IMR-90 (cell line): ENCODE data around the gene PTPN11. TPM values are rescaled to one million over a fixed set of nuclear protein-coding genes. Genes with fewer than 3 reads are reported as not detected.

Experiments used
- ATAC-seq: fragments of 200-7000 bp; cut with Tn5 transposase; 2 replicates; pipeline ENCODE4 v1.9.1; 2020; ENCODE audit warnings: low read depth, mild to moderate bottlenecking, moderate library complexity
- BruUV-seq: library from RNA; stranded (reverse); fragments of 400-500 nt; replicated peaks from 2 replicates; lab custom pipeline; 2021; lab: Mats Ljungman, UMichigan
- CTCF ChIA-PET: fragments of 300-600 bp; formaldehyde crosslinking; extraction: SDS; loops from one replicate; lab custom pipeline; 2021; ENCODE audit warnings: antibody characterized with exemption; lab: Yijun Ruan, JAX
- POLR2A ChIA-PET: fragments of 300-600 bp; sonication (Branson Sonifier 250); formaldehyde crosslinking; loops from one replicate; lab custom pipeline; 2022; ENCODE audit warnings: antibody characterized with exemption; ENCODE audit not compliant: unreplicated experiment; lab: Charles Lee
- DNase-seq: peaks from one replicate; pipeline ENCODE4 v3.0.0; 2013
- H2AFZ ChIP-seq: replicated peaks from 2 replicates; pipeline ENCODE3; 2013; ENCODE audit warnings: low read length, mild to moderate bottlenecking; ENCODE audit not compliant: poor library complexity
- H2AK5ac ChIP-seq: 2 replicates; pipeline ENCODE4 v1.6.1; 2013; ENCODE audit warnings: low read depth, low read length, inconsistent platforms
- H2AK9ac ChIP-seq: replicated peaks from 2 replicates; pipeline ENCODE3; 2013; ENCODE audit warnings: mild to moderate bottlenecking, low read depth, low read length, moderate library complexity; ENCODE audit not compliant: poor library complexity
- H2BK120ac ChIP-seq: 2 replicates; pipeline ENCODE4 v1.6.1; 2013; ENCODE audit warnings: low read depth, low read length, inconsistent platforms
- H2BK15ac ChIP-seq: 3 replicates; pipeline ENCODE4 v1.6.1; 2013; ENCODE audit warnings: low read depth, low read length, inconsistent platforms
- H2BK20ac ChIP-seq: 2 replicates; pipeline ENCODE4 v1.6.1; 2013; ENCODE audit warnings: low read depth, mild to moderate bottlenecking, inconsistent platforms, low read length, moderate library complexity
- H2BK5ac ChIP-seq: 2 replicates; pipeline ENCODE4 v1.6.1; 2013; ENCODE audit warnings: mild to moderate bottlenecking, low read depth, low read length, inconsistent platforms; ENCODE audit not compliant: poor library complexity, severe bottlenecking
- H3K14ac ChIP-seq: replicated peaks from 2 replicates; pipeline ENCODE4 v1.6.1; 2013; ENCODE audit warnings: low read depth, low read length, inconsistent platforms
- H3K18ac ChIP-seq: 2 replicates; pipeline ENCODE4 v1.6.1; 2013; ENCODE audit warnings: low read depth, low read length, control low read depth
- H3K23ac ChIP-seq: 2 replicates; pipeline ENCODE4 v1.6.1; 2013; ENCODE audit warnings: low read depth, low read length, inconsistent platforms
- H3K27ac ChIP-seq: 2 replicates; pipeline ENCODE4 v1.5.1; 2013; ENCODE audit warnings: mild to moderate bottlenecking, control low read depth, low read length; ENCODE audit not compliant: insufficient read depth
- H3K27me3 ChIP-seq: 2 replicates; pipeline ENCODE4 v1.6.1; 2013; ENCODE audit warnings: low read length; ENCODE audit not compliant: control insufficient read depth, insufficient read depth
- H3K36me3 ChIP-seq: 2 replicates; pipeline ENCODE4 v1.6.1; 2013; ENCODE audit warnings: low read length, mixed read lengths; ENCODE audit not compliant: control insufficient read depth, insufficient read depth
- H3K4ac ChIP-seq: 2 replicates; pipeline ENCODE4 v1.6.1; 2013; ENCODE audit warnings: low read depth, low read length, inconsistent platforms
- H3K4me1 ChIP-seq: 2 replicates; pipeline ENCODE4 v1.6.1; 2013; ENCODE audit warnings: low read length, mixed read lengths; ENCODE audit not compliant: control insufficient read depth, insufficient read depth
- H3K4me2 ChIP-seq: 2 replicates; pipeline ENCODE4 v1.6.1; 2013; ENCODE audit warnings: low read depth, mild to moderate bottlenecking, control low read depth, low read length, moderate library complexity
- H3K4me3 ChIP-seq: 2 replicates; pipeline ENCODE4 v1.5.1; 2013; ENCODE audit warnings: low read depth, mild to moderate bottlenecking, control low read depth, low read length, moderate library complexity; ENCODE audit not compliant: insufficient read depth
- H3K56ac ChIP-seq: 2 replicates; pipeline ENCODE4 v1.6.1; 2013; ENCODE audit warnings: low read length, inconsistent platforms; ENCODE audit not compliant: insufficient read depth; ENCODE audit errors: extremely low read depth
- H3K79me1 ChIP-seq, 2 experiments: 2 replicates each; pipeline ENCODE4 v1.6.1; 2013; ENCODE audit warnings: low read length in 2 of 2, inconsistent platforms in 1 of 2, low read depth in 1 of 2
- H3K9ac ChIP-seq: 2 replicates; pipeline ENCODE4 v1.6.1; 2013; ENCODE audit warnings: low read depth, low read length, control low read depth
- H3K9me1 ChIP-seq: 2 replicates; pipeline ENCODE4 v1.6.1; 2013; ENCODE audit warnings: low read length, inconsistent platforms; ENCODE audit not compliant: insufficient read depth
- H3K9me3 ChIP-seq: 2 replicates; pipeline ENCODE4 v1.6.1; 2013; ENCODE audit warnings: low read length; ENCODE audit not compliant: control insufficient read depth, insufficient read depth
- H4K20me1 ChIP-seq: 2 replicates; pipeline ENCODE4 v1.6.1; 2013; ENCODE audit warnings: low read length, inconsistent platforms; ENCODE audit not compliant: insufficient read depth
- H4K5ac ChIP-seq: 2 replicates; pipeline ENCODE4 v1.6.1; 2013; ENCODE audit warnings: mild to moderate bottlenecking, low read depth, low read length, control low read depth
- H4K8ac ChIP-seq, 2 experiments: 2 replicates each; pipeline ENCODE4 v1.6.1; 2013; ENCODE audit warnings: low read depth in 2 of 2, low read length in 2 of 2, control low read depth in 1 of 2, inconsistent platforms in 1 of 2
- H4K91ac ChIP-seq: 2 replicates; pipeline ENCODE4 v1.6.1; 2013; ENCODE audit warnings: low read depth, low read length, inconsistent platforms; ENCODE audit not compliant: insufficient read depth
- BHLHE40 ChIP-seq: fragments of 150-350 bp; IDR thresholded peaks from 2 replicates; pipeline ENCODE4 v1.6.1; 2016; ENCODE audit warnings: mild to moderate bottlenecking, low read depth, low read length
- CEBPB ChIP-seq: IDR thresholded peaks from 2 replicates; pipeline ENCODE4 v1.6.1; 2012; ENCODE audit warnings: low read depth, low read length, improper control_type of control experiment
- CHD1 ChIP-seq: IDR thresholded peaks from 2 replicates; pipeline ENCODE4 v1.6.1; 2012; ENCODE audit warnings: low read depth, low read length, improper control_type of control experiment
- CTCF ChIP-seq: conservative IDR thresholded peaks from 2 replicates; pipeline ENCODE4 v1.5.1; 2012; ENCODE audit warnings: mild to moderate bottlenecking, low read depth, low read length, improper control_type of control experiment
- FOS ChIP-seq: fragments of 150-350 bp; IDR thresholded peaks from 2 replicates; pipeline ENCODE4 v1.6.1; 2016; ENCODE audit warnings: low read depth, low read length
- MAFK ChIP-seq: IDR thresholded peaks from 2 replicates; pipeline ENCODE4 v1.6.1; 2012; ENCODE audit warnings: low read depth, low read length, improper control_type of control experiment
- MAZ ChIP-seq: IDR thresholded peaks from 2 replicates; pipeline ENCODE4 v1.6.1; 2012; ENCODE audit warnings: low read depth, mild to moderate bottlenecking, low read length, improper control_type of control experiment, moderate library complexity, borderline replicate concordance
- MXI1 ChIP-seq: IDR thresholded peaks from 2 replicates; pipeline ENCODE4 v1.6.1; 2012; ENCODE audit warnings: low read depth, mild to moderate bottlenecking, low read length, moderate library complexity, borderline replicate concordance
- NFE2L2 ChIP-seq: fragments of 150-350 bp; IDR thresholded peaks from 2 replicates; pipeline ENCODE4 v1.6.1; 2016; ENCODE audit warnings: low read depth, mild to moderate bottlenecking, low read length
- POLR2A ChIP-seq: IDR thresholded peaks from 2 replicates; pipeline ENCODE4 v1.6.1; 2012; ENCODE audit warnings: mild to moderate bottlenecking, low read depth, low read length
- RAD21 ChIP-seq: IDR thresholded peaks from 2 replicates; pipeline ENCODE4 v1.6.1; 2012; ENCODE audit warnings: low read length, improper control_type of control experiment
- RCOR1 ChIP-seq: IDR thresholded peaks from 2 replicates; pipeline ENCODE4 v1.6.1; 2012; ENCODE audit warnings: mild to moderate bottlenecking, low read length, improper control_type of control experiment; ENCODE audit not compliant: insufficient replicate concordance
- RFX5 ChIP-seq: IDR thresholded peaks from 2 replicates; pipeline ENCODE4 v1.8.0; 2012; ENCODE audit warnings: low read depth, mild to moderate bottlenecking, low read length, moderate library complexity
- SMC3 ChIP-seq: fragments of 150-350 bp; IDR thresholded peaks from 2 replicates; pipeline ENCODE4 v1.6.1; 2016; ENCODE audit warnings: low read depth, mild to moderate bottlenecking, antibody characterized with exemption, low read length, moderate library complexity
- whole genome bisulfite sequencing, 2 experiments: methylation state at CpG; one replicate each; pipeline versions ENCODE4 v1.1.5 to v1.1.7; 2013; ENCODE audit warnings: missing lambda C conversion rate in 2 of 2; ENCODE audit not compliant: insufficient read length in 1 of 2; ENCODE audit errors: extremely low coverage in 2 of 2; 5-methylcytosine and 5-hydroxymethylcytosine counted together
- dilution Hi-C: fragments of 300-500 bp; cut with HindIII; formaldehyde crosslinking; loops from one replicate; pipeline ENCODE4 v1.14.3; 2018; ENCODE audit warnings: low sequenced_read_pairs; ENCODE audit not compliant: unreplicated experiment
- in situ Hi-C: fragments of 300-500 bp; cut with MboI; formaldehyde crosslinking; loops from 3 replicates; pipeline ENCODE4 v1.14.3; 2019; ENCODE audit warnings: low sequenced_read_pairs, inconsistent platforms, mixed read lengths
- intact Hi-C: fragments of 100-400 bp; cut with micrococcal nuclease; formaldehyde crosslinking; loops from 2 replicates; pipeline ENCODE4 v1.10.0; 2022
- polyA plus RNA-seq, 3 experiments: library from polyadenylated mRNA; depleted of rRNA; stranded (reverse); fragments of >200 nt; gene quantifications; 2 replicates each; pipeline ENCODE4 v1.2.3, GENCODE V29; 2012; ENCODE audit warnings: low replicate concordance in 1 of 3
- total RNA-seq: library from RNA; depleted of rRNA; stranded (reverse); fragments of >200 nt; gene quantifications from 2 replicates; pipeline ENCODE4 v1.2.3, GENCODE V29; 2012
- TF ChIP-seq, protein P1 (sequence below): fragments of 150-350 bp; IDR thresholded peaks from 2 replicates; pipeline ENCODE4 v1.6.1; 2017; ENCODE audit warnings: mild to moderate bottlenecking, antibody characterized with exemption, low read length, low read depth
- TF ChIP-seq, protein P2 (sequence below): fragments of 150-350 bp; IDR thresholded peaks from 2 replicates; pipeline ENCODE4 v1.6.1; 2016; ENCODE audit warnings: low read depth, mild to moderate bottlenecking, low read length, moderate library complexity, borderline replicate concordance

Gene PTPN11
- total and polyA plus RNA-seq, 2 of the 4 experiments (the other 2 are of a cell fraction) = 52.9 to 135 TPM

- H3K4me1 ChIP-seq = no peaks in the 10 kb centered on the region
- ChIA-PET CTCF (no interaction called here), POLR2A (no interaction called here)
- no peak overlapping the region for H4K8ac ChIP-seq
- H3K4ac ChIP-seq = no peak overlapping the region
- no peak overlapping the region for H2AFZ ChIP-seq
- H2BK15ac ChIP-seq = no peak overlapping the region
- H3K36me3 ChIP-seq = no peaks in the 10 kb centered on the region
- no peak overlapping the region for H2BK20ac ChIP-seq
- no peak overlapping the region for H3K4me2 ChIP-seq
- DNase-seq = no peak
- no peak overlapping the region for H3K18ac ChIP-seq
- H3K9me3 ChIP-seq = no peaks in the 10 kb centered on the region
- H3K23ac ChIP-seq = no peak overlapping the region
- in situ Hi-C loops (no loop called here), dilution Hi-C loops (no loop called here), intact Hi-C loops (no loop called here)
- H2AK5ac ChIP-seq = no peak overlapping the region
- H3K56ac ChIP-seq = no peak overlapping the region
- no peaks in the 10 kb centered on the region for H4K20me1 ChIP-seq
- BruUV-seq = no TSS peak
- no peak overlapping the region for H2BK5ac ChIP-seq
- H3K14ac ChIP-seq = no peak overlapping the region
- H3K4me3 ChIP-seq = no peak overlapping the region
- no peak for TF ChIP-seq CTCF
- no peak for TF ChIP-seq BHLHE40
- TF ChIP-seq, protein P1, sequence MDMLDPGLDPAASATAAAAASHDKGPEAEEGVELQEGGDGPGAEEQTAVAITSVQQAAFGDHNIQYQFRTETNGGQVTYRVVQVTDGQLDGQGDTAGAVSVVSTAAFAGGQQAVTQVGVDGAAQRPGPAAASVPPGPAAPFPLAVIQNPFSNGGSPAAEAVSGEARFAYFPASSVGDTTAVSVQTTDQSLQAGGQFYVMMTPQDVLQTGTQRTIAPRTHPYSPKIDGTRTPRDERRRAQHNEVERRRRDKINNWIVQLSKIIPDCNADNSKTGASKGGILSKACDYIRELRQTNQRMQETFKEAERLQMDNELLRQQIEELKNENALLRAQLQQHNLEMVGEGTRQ = no peak
- TF ChIP-seq POLR2A = no peak
- TF ChIP-seq MAZ = no peak
- no peak for TF ChIP-seq SMC3
- no peak for TF ChIP-seq MAFK
- TF ChIP-seq CEBPB = no peak
- TF ChIP-seq RAD21 = no peak
- TF ChIP-seq CHD1 = no peak
- TF ChIP-seq MXI1 = no peak
- TF ChIP-seq RCOR1 = no peak
- no peak for TF ChIP-seq FOS
- TF ChIP-seq, protein P2, sequence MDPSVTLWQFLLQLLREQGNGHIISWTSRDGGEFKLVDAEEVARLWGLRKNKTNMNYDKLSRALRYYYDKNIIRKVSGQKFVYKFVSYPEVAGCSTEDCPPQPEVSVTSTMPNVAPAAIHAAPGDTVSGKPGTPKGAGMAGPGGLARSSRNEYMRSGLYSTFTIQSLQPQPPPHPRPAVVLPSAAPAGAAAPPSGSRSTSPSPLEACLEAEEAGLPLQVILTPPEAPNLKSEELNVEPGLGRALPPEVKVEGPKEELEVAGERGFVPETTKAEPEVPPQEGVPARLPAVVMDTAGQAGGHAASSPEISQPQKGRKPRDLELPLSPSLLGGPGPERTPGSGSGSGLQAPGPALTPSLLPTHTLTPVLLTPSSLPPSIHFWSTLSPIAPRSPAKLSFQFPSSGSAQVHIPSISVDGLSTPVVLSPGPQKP = no peak
- TF ChIP-seq RFX5 = no peak
- TF ChIP-seq NFE2L2 = no peak
- no peak overlapping the region for H4K91ac ChIP-seq
- no peak overlapping the region for H3K27ac ChIP-seq
- no peaks in the 10 kb centered on the region for H3K9me1 ChIP-seq
- H2AK9ac ChIP-seq = no peak overlapping the region
- H3K9ac ChIP-seq = no peak overlapping the region
- H4K5ac ChIP-seq = no peak overlapping the region
- no peak for ATAC-seq
- no peaks in the 10 kb centered on the region for H3K79me1 ChIP-seq
- H2BK120ac ChIP-seq = no peak overlapping the region
- no peaks in the 10 kb centered on the region for H3K27me3 ChIP-seq
- WGBS, 2 experiments = 84% methylated on average over 3 of the region's 6 CpGs; no CpG with 5 or more reads in 1 of the 2 experiments
Measured at GRCh38 chr12:112525426-112525809, 106.7 kb downstream of the PTPN11 start.
